Activated T-cell treated with anti-CD3 and anti-CD28 coated beads for 1 hour (primary cell): Measurements from ENCODE around the gene IFRD1.

ENCODE experiments used
- DNase-seq: peaks from one replicate; pipeline ENCODE4 v3.0.0-alpha.2; 2020; ENCODE audit warnings: low read depth

IFRD1 gene

GRCh38 chr7:112449902-112450806 is at the start of gene IFRD1:
Gene IFRD1 (plus strand): TSS chr7:112450460. CDS start chr7:112450689, 229 bp downstream.
- peak; percentile 99 for DNase-seq

GRCh38 chr7:112404321-112404720 is 45.9 kb upstream of the IFRD1 start:
- DNase-seq: no peak

GRCh38 chr7:112405286-112405685 is 45.0 kb upstream of the IFRD1 start:
- no peak for DNase-seq

- no peak for DNase-seq
Observed at GRCh38 chr7:112407261-112407660, 43.0 kb upstream of the IFRD1 start.

- no peak for DNase-seq
Observed at GRCh38 chr7:112410092-112410491, 40.2 kb upstream of the IFRD1 start.

- DNase-seq: no peak
Observed at GRCh38 chr7:112411186-112411795, 39.0 kb upstream of the IFRD1 start.

- DNase-seq: no peak
Observed at GRCh38 chr7:112414855-112415490, 35.3 kb upstream of the IFRD1 start.

- no peak for DNase-seq
Observed at GRCh38 chr7:112416127-112416526, 34.1 kb upstream of the IFRD1 start.

GRCh38 chr7:112419543-112420130 is 30.6 kb upstream of the IFRD1 start:
- DNase-seq: no peak

GRCh38 chr7:112420236-112420861 is 29.9 kb upstream of the IFRD1 start:
- no peak for DNase-seq

- no peak for DNase-seq
Observed at GRCh38 chr7:112421666-112422486, 28.4 kb upstream of the IFRD1 start.

GRCh38 chr7:112422842-112423496 is 27.3 kb upstream of the IFRD1 start:
- no peak for DNase-seq

- no peak for DNase-seq
Observed at GRCh38 chr7:112423987-112424386, 26.3 kb upstream of the IFRD1 start.

- DNase-seq: no peak
Observed at GRCh38 chr7:112427984-112428383, 22.3 kb upstream of the IFRD1 start.

GRCh38 chr7:112428715-112429114 is 21.5 kb upstream of the IFRD1 start:
- no peak for DNase-seq

GRCh38 chr7:112430649-112431048 is 19.6 kb upstream of the IFRD1 start:
- DNase-seq: no peak

- DNase-seq: no peak
Observed at GRCh38 chr7:112431803-112432202, 18.5 kb upstream of the IFRD1 start.

GRCh38 chr7:112433289-112433688 is 17.0 kb upstream of the IFRD1 start:
- no peak for DNase-seq

- no peak for DNase-seq
Observed at GRCh38 chr7:112437072-112437471, 13.2 kb upstream of the IFRD1 start.

GRCh38 chr7:112439476-112439875 is 10.8 kb upstream of the IFRD1 start:
- no peak for DNase-seq

- no peak for DNase-seq
Observed at GRCh38 chr7:112442210-112442609, 8.1 kb upstream of the IFRD1 start.
